ENCODE results near the gene RAB3GAP2.
"Not testable (repeated sequence)": the region's sequence is repeated elsewhere in the genome, so short reads cannot be mapped to it uniquely, and the experiment has no call there.

Gene RAB3GAP2

GRCh38 chr1:220287129-220287528 is 14.9 kb upstream of the RAB3GAP2 start:
- no peak for DNase-seq

DNA sequence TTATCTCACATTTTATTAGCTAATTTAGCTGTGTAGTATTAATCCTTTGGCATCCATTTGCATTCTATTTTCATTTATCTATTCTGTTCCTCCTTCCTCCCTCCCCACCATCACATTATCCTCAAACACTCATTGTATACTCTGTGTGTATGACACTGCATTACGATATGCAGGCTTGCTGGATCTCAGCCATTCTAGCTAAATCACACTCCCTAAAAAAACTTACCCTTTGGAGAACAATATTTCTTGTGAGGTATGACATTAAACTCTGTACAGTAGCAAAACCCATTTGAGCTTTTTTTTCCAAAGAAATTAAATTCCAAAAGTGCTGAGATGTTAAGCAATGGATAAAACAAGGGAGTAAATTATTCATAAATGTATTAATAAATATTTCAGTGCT is 11.4 kb upstream of the RAB3GAP2 start:
- DNase-seq: no peak

DNA sequence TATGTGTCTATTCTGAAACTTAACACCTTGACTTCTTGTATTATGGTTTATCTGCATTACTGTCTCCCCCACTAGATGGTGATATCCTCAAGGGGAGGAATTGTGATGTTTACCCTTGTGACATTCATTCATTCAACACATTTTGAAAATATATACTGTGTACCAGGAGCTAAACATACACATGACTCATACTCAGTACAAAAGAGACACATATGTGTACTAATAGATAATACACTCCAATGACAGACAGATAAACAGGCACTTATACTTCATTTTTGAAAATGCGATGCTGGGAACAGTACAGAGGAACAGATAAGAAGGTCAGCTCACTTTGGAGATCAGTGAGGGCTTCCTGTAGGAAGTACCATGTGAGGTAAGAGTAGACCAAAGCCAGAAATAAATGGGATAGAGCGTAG is 8.9 kb upstream of the RAB3GAP2 start:
- no peak for DNase-seq

GRCh38 chr1:220280249-220280648 is 8.0 kb upstream of the RAB3GAP2 start:
- no peak for DNase-seq

DNA sequence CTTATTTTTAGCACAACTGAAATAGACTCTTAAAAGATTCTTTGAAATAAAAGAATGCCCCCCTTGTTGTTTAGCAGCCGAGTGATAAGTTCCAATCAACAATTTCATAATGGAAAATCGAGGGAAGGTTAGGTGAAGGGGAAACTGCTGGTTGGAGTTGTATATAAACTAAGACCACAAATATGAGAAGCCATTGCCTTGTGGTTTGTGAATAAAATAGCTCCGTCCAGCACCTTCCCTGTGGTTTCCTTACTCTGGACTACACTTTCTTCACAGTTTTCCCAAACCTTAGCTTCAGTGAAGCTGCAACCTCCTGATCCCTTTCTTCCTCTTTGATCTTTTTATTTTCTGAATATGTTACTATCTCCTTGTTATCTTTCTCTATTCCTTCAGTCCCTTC is 6.7 kb upstream of the RAB3GAP2 start:
- no peak for DNase-seq

DNA sequence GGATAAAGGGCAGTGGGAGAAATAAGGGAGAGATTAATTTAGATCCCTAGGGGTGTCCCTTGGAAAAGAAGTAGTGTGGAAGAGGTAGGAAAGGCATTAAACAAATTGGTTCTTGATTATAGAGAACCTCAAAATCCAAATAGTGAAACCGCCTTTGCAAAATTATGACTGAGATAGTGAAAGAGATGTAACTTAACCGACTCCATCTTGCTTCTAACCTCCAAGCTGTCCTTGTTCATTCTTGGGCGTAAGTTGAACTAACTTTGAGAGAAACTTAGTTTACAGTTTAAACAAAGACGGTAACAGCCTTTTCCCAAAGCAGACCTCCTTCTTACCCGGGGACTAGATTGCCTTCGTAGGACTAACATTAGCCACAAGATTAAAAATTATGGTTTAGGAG is 3.2 kb upstream of the RAB3GAP2 start:
- DNase-seq: no peak

GRCh38 chr1:220274251-220274855 is 2.1 kb upstream of the RAB3GAP2 start:
- no peak for DNase-seq

- DNase-seq: no peak
Measured at GRCh38 chr1:220272841-220273090, 513 bp upstream of the RAB3GAP2 start.

DNA sequence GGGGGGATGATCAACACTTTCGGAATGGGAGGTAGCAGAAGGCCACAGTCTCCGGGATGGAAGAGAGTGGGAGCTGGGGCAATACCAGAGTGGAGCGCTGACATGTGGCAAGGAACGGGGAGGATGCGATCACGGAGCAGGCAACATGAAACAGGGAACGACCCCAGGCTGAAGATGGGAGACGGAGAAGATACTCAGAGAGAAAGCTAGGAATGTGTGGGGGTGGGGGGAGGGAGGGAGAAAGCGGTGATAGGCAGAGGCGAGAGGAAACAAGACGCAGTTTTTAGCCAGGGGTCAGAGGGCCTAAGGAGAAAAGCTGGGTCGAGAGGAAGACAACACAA is 577 bp downstream of the RAB3GAP2 start:
- no peak for DNase-seq

GRCh38 chr1:220269036-220269435 is 3.2 kb downstream of the RAB3GAP2 start:
- no peak for DNase-seq

- no peak for DNase-seq
Measured at GRCh38 chr1:220267630-220268029, 4.6 kb downstream of the RAB3GAP2 start.

DNA sequence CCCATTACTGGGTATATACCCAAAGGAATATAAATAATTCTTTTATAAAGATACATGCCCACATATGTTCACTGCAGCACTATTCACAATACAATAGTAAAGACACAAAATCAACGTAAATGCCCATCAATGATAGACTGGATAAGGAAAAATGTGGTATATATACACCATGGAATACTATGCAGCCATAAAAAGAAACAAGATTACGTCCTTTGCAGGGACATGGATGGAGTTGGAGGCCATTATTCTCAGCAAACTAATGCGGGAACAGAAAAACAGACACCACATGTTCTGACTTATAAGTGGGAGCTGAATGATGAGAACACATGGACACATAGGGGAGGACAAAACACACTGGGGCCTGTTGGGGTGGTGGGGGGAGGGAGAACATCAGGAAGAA is 12.0 kb downstream of the RAB3GAP2 start:
- DNase-seq: not testable (repeated sequence)

DNA sequence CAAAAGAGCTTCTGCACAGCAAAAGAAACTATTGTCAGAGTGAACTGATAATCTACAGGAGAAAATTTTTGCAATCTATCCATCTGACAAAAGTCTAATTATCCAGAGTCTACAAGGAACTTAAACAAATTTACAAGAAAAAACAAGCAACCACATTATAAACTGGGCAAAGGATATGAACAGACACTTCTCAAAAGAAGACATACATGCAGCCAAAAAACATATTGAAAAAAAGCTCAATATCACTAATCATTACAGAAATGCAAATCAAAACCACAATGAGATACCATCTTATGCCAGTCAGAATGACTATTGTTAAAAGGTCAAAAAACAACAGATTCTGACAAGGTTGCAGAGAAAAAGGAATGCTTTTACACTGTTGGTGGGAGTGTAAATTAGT is 12.5 kb downstream of the RAB3GAP2 start:
- not testable (repeated sequence) for DNase-seq

DNA sequence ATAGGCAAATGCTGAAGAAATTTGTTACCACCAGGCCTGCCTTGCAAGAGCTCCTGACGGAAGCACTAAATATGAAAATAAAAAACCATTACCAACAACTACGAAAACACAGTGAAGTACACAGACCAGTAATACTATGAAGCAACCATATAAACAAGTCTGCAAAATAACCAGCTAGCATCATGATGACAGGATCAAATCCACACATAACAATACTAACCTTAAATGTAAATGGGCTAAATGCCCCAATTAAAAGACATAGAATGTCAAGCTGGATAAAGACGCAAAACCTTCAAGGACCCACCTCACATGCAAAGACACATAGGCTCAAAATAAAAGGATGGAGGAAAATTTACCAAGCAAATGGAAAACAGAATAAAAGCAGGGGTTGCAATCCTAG is 16.1 kb downstream of the RAB3GAP2 start:
- DNase-seq: not testable (repeated sequence)

DNA sequence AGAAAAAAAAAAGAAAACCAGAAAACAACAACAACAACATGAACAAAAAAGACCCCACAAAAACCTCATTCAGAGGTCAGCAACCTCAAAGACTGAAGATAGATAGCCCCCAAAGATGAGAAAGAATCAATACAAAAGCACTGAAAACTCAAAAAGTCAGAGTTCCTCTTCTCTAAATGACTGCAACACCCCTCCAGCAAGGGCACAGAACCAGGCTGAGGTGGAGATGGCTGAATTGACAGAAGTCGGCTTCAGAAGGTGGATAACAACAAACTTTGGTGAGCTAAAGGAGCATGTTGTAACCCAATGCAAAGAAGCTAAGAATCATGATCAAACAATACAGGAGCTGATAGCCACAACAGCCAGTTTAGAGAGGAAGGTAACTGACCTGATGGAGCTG is 17.0 kb downstream of the RAB3GAP2 start:
- DNase-seq: no peak

- not testable (repeated sequence) for DNase-seq
Measured at GRCh38 chr1:220253290-220253689, 19.0 kb downstream of the RAB3GAP2 start.

DNA sequence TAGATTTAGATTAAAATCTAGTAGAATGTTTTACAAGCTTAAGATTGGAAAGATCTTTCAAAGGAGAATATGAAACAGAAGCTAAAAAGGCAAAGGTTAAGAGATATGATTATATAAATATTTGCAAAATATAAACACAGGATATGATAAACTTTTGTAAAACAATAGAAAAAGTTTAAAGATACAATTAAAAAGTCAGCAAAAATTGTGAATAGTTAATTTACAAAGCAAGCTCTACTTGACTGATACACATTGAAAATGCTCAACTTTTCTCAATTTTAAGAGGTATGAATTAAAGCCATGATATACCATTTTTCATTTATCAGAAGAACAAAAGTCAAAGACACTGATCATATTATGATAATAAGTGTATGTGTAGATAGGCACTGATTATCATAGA is 21.0 kb downstream of the RAB3GAP2 start:
- DNase-seq: no peak

DNA sequence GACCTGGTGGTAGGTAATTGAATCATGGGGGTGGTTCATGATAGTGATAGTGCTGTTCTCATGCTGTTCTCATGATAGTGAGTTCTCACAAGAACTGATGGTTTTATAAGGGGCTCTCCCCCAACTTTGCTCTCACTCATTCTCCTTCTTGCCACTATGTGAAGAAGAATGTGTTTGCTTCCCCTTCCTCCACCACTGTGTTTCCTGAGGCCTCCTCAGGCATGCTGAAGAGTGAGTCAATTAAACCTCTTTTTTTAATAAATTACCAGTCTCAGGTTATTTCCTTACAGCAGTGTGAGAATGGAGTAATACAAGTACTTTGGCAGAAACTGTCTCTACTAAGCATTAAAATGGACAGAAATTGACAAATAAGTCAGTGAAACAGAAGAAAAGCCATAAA is 21.6 kb downstream of the RAB3GAP2 start:
- DNase-seq: no peak

GRCh38 chr1:220249522-220249921 is 22.7 kb downstream of the RAB3GAP2 start:
- no peak for DNase-seq

GRCh38 chr1:220248715-220249265 is 23.5 kb downstream of the RAB3GAP2 start:
- DNase-seq: not testable (repeated sequence)

GRCh38 chr1:220245900-220246299 is 26.4 kb downstream of the RAB3GAP2 start:
- not testable (repeated sequence) for DNase-seq

GRCh38 chr1:220243947-220244346 is 28.3 kb downstream of the RAB3GAP2 start:
- no peak for DNase-seq

GRCh38 chr1:220241072-220241663 is 31.1 kb downstream of the RAB3GAP2 start:
- DNase-seq: no peak

GRCh38 chr1:220239966-220240365 is 32.3 kb downstream of the RAB3GAP2 start:
- no peak for DNase-seq

- DNase-seq: no peak
Measured at GRCh38 chr1:220239213-220239612, 33.0 kb downstream of the RAB3GAP2 start.

All from NCI-H510A (cell line).